ENCODE measurements around the gene MFAP3L. TPM values are rescaled to one million over a fixed set of nuclear protein-coding genes. Genes with fewer than 3 reads are reported as not detected.

MFAP3L gene
- total and polyA plus RNA-seq, 7 donors: 0.60 to 14.7 (median 4.9) TPM

DNA sequence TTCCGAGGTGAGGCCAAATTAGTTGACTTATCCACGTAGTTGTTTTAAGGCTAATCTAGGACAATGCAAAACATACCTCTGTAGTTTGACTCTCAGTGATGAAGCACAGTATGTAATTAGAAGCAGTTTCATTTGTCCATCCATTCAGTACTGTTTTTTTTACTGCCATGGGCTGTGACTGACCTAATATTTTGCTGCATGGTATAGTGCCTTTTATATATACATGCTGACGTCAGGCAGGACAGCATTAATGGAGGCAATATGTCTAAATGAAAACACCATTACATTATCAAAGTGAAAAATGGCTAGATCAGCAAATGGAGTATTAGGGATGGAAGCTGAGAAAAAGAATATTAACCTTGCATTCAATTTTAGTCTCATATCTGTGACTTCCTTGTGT lies 66.9 kb downstream of the MFAP3L start:
- DNase-seq: no peak
- TF ChIP-seq POLR2AphosphoS5 (IDR thresholded peaks at IDR 0.05): no peak
- no peak for TF ChIP-seq EP300 (IDR thresholded peaks at IDR 0.05)
- TF ChIP-seq, protein P1, sequence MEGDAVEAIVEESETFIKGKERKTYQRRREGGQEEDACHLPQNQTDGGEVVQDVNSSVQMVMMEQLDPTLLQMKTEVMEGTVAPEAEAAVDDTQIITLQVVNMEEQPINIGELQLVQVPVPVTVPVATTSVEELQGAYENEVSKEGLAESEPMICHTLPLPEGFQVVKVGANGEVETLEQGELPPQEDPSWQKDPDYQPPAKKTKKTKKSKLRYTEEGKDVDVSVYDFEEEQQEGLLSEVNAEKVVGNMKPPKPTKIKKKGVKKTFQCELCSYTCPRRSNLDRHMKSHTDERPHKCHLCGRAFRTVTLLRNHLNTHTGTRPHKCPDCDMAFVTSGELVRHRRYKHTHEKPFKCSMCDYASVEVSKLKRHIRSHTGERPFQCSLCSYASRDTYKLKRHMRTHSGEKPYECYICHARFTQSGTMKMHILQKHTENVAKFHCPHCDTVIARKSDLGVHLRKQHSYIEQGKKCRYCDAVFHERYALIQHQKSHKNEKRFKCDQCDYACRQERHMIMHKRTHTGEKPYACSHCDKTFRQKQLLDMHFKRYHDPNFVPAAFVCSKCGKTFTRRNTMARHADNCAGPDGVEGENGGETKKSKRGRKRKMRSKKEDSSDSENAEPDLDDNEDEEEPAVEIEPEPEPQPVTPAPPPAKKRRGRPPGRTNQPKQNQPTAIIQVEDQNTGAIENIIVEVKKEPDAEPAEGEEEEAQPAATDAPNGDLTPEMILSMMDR (IDR thresholded peaks at IDR 0.05): no peak
- no peak for TF ChIP-seq POLR2A (IDR thresholded peaks at IDR 0.05)
- H3K4me3 ChIP-seq: no peak overlapping the region
- WGBS, 2 donors: 80 to 81% methylated on average over 3 of the region's 3 CpGs
- intact Hi-C loops (cut with DNase I): no loop called here
- H3K9me3 ChIP-seq: no peaks in the 10 kb centered on the region
- no peaks in the 10 kb centered on the region for H3K36me3 ChIP-seq
- no peaks in the 10 kb centered on the region for H3K4me1 ChIP-seq
- no peak overlapping the region for H3K27ac ChIP-seq
- H3K27me3 ChIP-seq: no peaks in the 10 kb centered on the region

DNA sequence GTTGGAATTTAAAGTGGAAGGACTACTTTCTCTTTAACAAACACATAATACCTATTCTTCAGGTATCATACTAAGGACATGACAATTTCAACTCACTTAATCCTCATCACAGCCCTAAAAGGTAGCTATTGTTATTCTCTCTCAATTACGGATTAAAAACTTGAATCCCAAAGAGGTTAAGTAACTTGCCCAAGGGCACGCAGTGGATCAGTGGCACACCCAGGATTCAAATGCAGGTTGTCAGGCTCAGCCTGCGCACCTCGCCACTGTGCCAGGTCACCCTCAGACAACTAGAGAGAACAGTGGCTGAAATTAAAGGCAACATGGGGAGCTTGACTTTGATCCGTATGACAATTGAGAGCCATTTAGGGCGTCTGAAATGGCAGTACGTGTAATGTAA lies 67.6 kb downstream of the MFAP3L start:
- no peaks in the 10 kb centered on the region for H3K4me1 ChIP-seq
- 92 to 94% methylated on average over 7 of the region's 7 CpGs for WGBS, 2 donors
- intact Hi-C loops (cut with DNase I): no loop called here
- no peak overlapping the region for H3K27ac ChIP-seq
- no peak overlapping the region for H3K4me3 ChIP-seq
- no peaks in the 10 kb centered on the region for H3K9me3 ChIP-seq
- no peak for DNase-seq
- TF ChIP-seq EP300 (IDR thresholded peaks at IDR 0.05): no peak
- no peak for TF ChIP-seq POLR2A (IDR thresholded peaks at IDR 0.05)
- TF ChIP-seq POLR2AphosphoS5 (IDR thresholded peaks at IDR 0.05): no peak
- TF ChIP-seq, protein P1 (IDR thresholded peaks at IDR 0.05): no peak
- H3K27me3 ChIP-seq: no peaks in the 10 kb centered on the region
- H3K36me3 ChIP-seq: no peaks in the 10 kb centered on the region

DNA sequence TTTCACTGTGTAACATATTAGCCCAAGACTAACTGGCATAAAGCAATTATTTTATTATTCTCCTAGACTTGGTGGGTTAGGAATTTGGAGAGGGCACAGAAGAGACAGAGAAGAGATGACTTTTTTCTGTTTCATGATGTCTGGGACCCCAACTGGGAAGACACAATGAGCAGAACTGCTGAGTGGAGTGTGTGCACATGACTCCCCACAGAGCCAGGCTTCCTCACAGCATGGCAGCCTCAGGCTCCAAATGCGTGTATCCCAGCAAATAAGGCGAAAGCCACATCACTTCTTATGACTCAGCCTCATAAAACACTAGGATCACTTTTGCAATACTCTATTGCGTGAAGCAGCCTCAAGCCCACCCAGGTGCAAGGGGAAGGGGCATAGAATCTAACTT lies 68.4 kb downstream of the MFAP3L start:
- WGBS, 2 donors: 89 to 92% methylated on average over 3 of the region's 3 CpGs
- intact Hi-C loops (cut with DNase I): no loop called here
- DNase-seq: no peak
- Histone ChIP-seq H3K4me3 (no peak overlapping the region), H3K4me1 (no peaks in the 10 kb centered on the region), H3K27me3 (no peaks in the 10 kb centered on the region), H3K9me3 (no peaks in the 10 kb centered on the region), H3K36me3 (no peaks in the 10 kb centered on the region), H3K27ac (no peak overlapping the region)
- TF ChIP-seq, protein P1 (IDR thresholded peaks at IDR 0.05): no peak
- TF ChIP-seq POLR2AphosphoS5 (IDR thresholded peaks at IDR 0.05) (no peak), POLR2A (IDR thresholded peaks at IDR 0.05) (no peak), EP300 (IDR thresholded peaks at IDR 0.05) (no peak)

DNA sequence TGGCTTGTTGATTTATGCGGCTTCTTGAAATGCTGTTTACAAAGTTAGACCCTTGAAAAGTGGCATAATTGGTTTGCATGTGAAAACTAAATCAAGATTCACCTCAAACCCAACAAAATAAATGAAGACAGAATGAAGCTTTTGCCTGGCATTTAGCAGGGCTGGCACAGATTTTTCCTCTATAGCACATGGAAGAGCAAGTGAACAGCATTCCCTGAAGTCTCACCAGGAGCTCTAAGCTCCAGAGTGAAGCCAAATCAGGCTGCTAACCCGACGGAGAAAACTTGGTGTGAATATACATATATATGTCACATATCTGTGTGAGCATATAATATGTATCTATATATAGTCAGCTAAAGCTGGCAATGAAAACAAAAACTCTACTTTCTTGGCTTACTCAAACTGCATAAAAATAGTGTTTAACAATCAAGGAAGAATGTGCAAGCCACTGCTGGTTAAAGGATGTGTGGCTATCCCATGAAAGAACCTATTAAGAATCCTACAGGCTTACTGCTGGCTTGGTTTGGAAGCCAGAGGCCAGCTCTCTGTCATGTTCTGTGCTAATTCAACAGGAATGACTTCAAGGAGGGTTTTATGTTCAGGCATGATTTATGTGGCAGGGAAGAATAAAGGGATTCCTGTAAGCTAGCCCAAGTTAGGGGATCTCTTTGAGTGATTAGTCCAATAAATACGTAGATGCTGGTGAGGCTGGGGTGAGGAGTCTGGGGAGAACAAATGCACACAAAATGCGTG lies 69.9 kb downstream of the MFAP3L start:
- Histone ChIP-seq H3K27ac (no peak overlapping the region), H3K36me3 (no peaks in the 10 kb centered on the region), H3K4me1 (no peaks in the 10 kb centered on the region), H3K27me3 (no peaks in the 10 kb centered on the region), H3K9me3 (no peaks in the 10 kb centered on the region), H3K4me3 (no peak overlapping the region)
- 70 to 77% methylated on average over 5 of the region's 5 CpGs for WGBS, 2 donors
- intact Hi-C loops (cut with DNase I): no loop called here
- TF ChIP-seq EP300 (IDR thresholded peaks at IDR 0.05) (no peak), POLR2AphosphoS5 (IDR thresholded peaks at IDR 0.05) (no peak), POLR2A (IDR thresholded peaks at IDR 0.05) (no peak)
- TF ChIP-seq, protein P1 (IDR thresholded peaks at IDR 0.05): no peak
- no peak for DNase-seq

DNA sequence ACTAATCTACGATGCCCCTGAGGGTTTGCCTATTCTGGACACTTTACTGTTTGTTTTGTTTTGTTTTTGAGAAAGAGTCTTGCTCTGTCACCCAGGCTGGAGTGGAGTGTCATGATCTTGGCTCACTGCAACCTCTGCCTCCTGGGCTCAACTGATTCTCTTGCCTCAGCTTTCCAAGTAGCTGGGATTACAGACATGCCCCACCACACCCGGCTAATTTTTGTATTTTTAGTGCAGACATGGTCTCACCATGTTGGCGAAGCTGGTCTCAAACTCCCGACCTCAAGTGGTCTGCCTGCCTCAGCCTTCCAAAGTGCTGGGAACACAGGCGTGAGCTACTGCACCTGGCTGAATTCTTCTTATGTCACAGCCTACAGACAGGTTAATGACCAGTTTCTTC lies 70.7 kb downstream of the MFAP3L start:
- intact Hi-C loops (cut with DNase I): no loop called here
- no peaks in the 10 kb centered on the region for H3K27me3 ChIP-seq
- no peaks in the 10 kb centered on the region for H3K4me1 ChIP-seq
- TF ChIP-seq, protein P1 (IDR thresholded peaks at IDR 0.05): no peak
- TF ChIP-seq EP300 (IDR thresholded peaks at IDR 0.05) (no peak), POLR2A (IDR thresholded peaks at IDR 0.05) (no peak), POLR2AphosphoS5 (IDR thresholded peaks at IDR 0.05) (no peak)
- H3K27ac ChIP-seq: no peak overlapping the region
- H3K9me3 ChIP-seq: no peaks in the 10 kb centered on the region
- DNase-seq: no peak
- H3K4me3 ChIP-seq: no peak overlapping the region
- H3K36me3 ChIP-seq: no peaks in the 10 kb centered on the region
- 90 to 91% methylated on average over 5 of the region's 5 CpGs for WGBS, 2 donors
